ENCODE measurements around the gene CFAP57.

Gene CFAP57

DNA sequence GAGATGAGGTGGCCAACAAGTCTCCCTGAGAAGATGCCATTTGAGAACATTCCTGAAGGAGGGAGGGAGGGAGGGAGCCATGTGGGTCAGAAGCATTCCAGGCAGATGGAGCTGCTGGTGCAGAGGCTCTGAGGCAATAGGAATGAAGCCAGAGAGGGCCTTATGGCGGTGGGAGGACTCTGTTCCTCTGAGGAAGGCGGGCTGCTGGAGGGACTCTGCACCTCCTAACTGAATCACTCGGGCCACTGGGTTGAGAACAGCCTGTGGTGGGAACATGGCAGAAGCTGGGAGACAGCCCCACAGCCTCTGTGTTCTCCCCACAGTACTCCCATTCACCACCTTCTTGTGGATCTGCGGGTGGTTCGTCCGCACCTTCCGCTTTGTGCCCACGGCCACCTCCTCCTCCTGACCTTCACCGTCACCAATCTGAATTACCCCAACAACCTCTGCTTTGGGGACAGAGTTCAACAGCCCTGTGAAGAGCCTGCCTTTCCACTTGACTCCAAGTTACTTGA, 95.2 kb downstream of the CFAP57 start:
- Histone ChIP-seq H2AK5ac (ENCODE audit: low read length, severe bottlenecking) (no peak overlapping the region), H3K79me1 (replicated peaks; ENCODE audit: low read length, poor library complexity, severe bottlenecking) (no peaks in the 10 kb centered on the region), H3K27ac (ENCODE audit: low read length, poor library complexity, severe bottlenecking) (no peak overlapping the region), H3K14ac (ENCODE audit: low read length in 2 of 2) (no peak overlapping the region), H3K4me1 (ENCODE audit: control insufficient read depth, insufficient read depth, low read depth, low read length) (peaks cover 6% of the 10 kb centered on the region), H3K9ac (ENCODE audit: low read length) (no peak overlapping the region), H4K8ac (ENCODE audit: low read length) (no peak overlapping the region), H3K9me3 (ENCODE audit: control insufficient read depth, low read length) (peaks cover 5% of the 10 kb centered on the region), H3K36me3 (ENCODE audit: control insufficient read depth in 1 of 2, insufficient read depth in 2 of 2, low read depth in 1 of 2, low read length in 2 of 2) (no peaks in the 10 kb centered on the region), H3K4me2 (ENCODE audit: low read length, poor library complexity, severe bottlenecking) (no peak overlapping the region), H3K18ac (ENCODE audit: low read depth in 1 of 2, low read length in 2 of 2) (no peak overlapping the region), H3K27me3 (ENCODE audit: control insufficient read depth in 1 of 2, insufficient read depth in 1 of 2, low read length in 2 of 2) (peaks cover 15 to 29% of the 10 kb centered on the region in 2 experiments), H2AFZ (ENCODE audit: low read depth, low read length) (no peak overlapping the region), H3K23ac (ENCODE audit: low read length in 2 of 2) (no peak overlapping the region), H3K4me3 (ENCODE audit: insufficient read depth in 1 of 2, low read depth in 1 of 2, low read length in 2 of 2) (no peak overlapping the region), H2BK12ac (ENCODE audit: low read length in 2 of 2) (no peak overlapping the region), H3K4ac (ENCODE audit: low read depth in 1 of 2, low read length in 2 of 2) (no peak overlapping the region), H2BK5ac (ENCODE audit: low read depth, low read length, poor library complexity, severe bottlenecking) (no peak overlapping the region), H2BK15ac (ENCODE audit: low read depth, poor library complexity, severe bottlenecking) (no peak overlapping the region), H4K91ac (ENCODE audit: low read length) (no peak overlapping the region), H2BK120ac (ENCODE audit: low read depth, low read length) (no peak overlapping the region)
- DNase-seq, result peak; percentile 35
- WGBS, result 93% methylated on average over 9 of the region's 9 CpGs

GRCh38 chr1:43267818-43268425, 95.8 kb downstream of the CFAP57 start:
- Histone ChIP-seq H3K4ac (ENCODE audit: low read depth in 1 of 2, low read length in 2 of 2) (no peak overlapping the region), H3K9me3 (ENCODE audit: control insufficient read depth, low read length) (peaks cover 5% of the 10 kb centered on the region), H2BK15ac (ENCODE audit: low read depth, poor library complexity, severe bottlenecking) (no peak overlapping the region), H3K4me3 (ENCODE audit: insufficient read depth in 1 of 2, low read depth in 1 of 2, low read length in 2 of 2) (no peak overlapping the region), H3K4me1 (ENCODE audit: control insufficient read depth, insufficient read depth, low read depth, low read length) (peaks cover 6% of the 10 kb centered on the region), H3K9ac (ENCODE audit: low read length) (no peak overlapping the region), H4K8ac (ENCODE audit: low read length) (no peak overlapping the region), H4K91ac (ENCODE audit: low read length) (no peak overlapping the region), H2AK5ac (ENCODE audit: low read length, severe bottlenecking) (no peak overlapping the region), H3K23ac (ENCODE audit: low read length in 2 of 2) (no peak overlapping the region), H3K36me3 (ENCODE audit: control insufficient read depth in 1 of 2, insufficient read depth in 2 of 2, low read depth in 1 of 2, low read length in 2 of 2) (peaks cover 0 to 5% of the 10 kb centered on the region in 2 experiments), H2BK120ac (ENCODE audit: low read depth, low read length) (no peak overlapping the region), H2AFZ (ENCODE audit: low read depth, low read length) (no peak overlapping the region), H3K27ac (ENCODE audit: low read length, poor library complexity, severe bottlenecking) (no peak overlapping the region), H3K18ac (ENCODE audit: low read depth in 1 of 2, low read length in 2 of 2) (no peak overlapping the region), H3K4me2 (ENCODE audit: low read length, poor library complexity, severe bottlenecking) (no peak overlapping the region), H2BK5ac (ENCODE audit: low read depth, low read length, poor library complexity, severe bottlenecking) (no peak overlapping the region), H3K27me3 (ENCODE audit: control insufficient read depth in 1 of 2, insufficient read depth in 1 of 2, low read length in 2 of 2) (peaks cover 15 to 29% of the 10 kb centered on the region in 2 experiments), H3K14ac (ENCODE audit: low read length in 2 of 2) (no peak overlapping the region), H3K79me1 (replicated peaks; ENCODE audit: low read length, poor library complexity, severe bottlenecking) (no peaks in the 10 kb centered on the region), H2BK12ac (ENCODE audit: low read length in 2 of 2) (no peak overlapping the region)
- no peak for DNase-seq
- 90% methylated on average over 2 of the region's 3 CpGs for WGBS

DNA sequence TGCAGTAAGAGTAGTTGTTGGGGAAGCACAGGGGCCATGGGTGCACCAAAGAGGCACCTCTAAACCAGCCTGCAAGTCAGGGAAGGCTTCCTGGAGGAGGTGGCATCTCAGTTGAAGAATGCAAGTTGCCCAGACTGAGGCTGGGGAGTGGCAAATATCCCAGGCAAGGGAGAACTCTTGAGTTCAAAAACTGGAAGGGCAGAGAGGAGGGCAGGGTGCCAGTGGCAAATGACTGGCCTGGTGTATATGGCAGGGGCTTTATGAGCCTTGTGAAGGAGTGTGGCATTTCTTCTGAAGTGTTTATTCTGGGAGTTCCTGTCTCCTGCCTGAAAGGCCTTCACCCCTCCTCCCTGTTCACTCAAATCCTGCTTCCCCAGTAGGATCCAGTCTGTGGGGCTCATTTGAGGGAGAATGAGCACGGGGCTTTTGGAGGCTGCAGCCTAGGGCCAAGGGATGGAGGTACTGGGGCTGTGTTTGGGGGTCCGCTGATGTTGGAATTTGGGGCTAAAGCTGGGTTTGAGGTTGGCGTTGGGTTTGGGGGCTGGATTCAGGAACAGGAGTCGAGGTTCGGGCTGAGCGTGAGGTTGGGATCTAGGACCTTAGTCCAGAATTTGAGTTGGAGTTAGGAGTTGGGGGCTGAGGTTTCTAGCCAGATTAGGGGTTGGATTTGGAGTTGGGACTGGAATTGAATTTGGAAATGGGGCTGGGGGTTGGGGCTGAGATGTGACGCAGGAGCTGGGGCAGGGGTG, 97.7 kb downstream of the CFAP57 start, which contains the start of gene TMEM125:
TSS of gene TMEM125 (plus strand) at position 357 of the 749 bp plus-strand sequence. CDS start 2,740 bp downstream, outside the sequence.
- Histone ChIP-seq H3K4me2 (ENCODE audit: low read length, poor library complexity, severe bottlenecking) (peak within 1 kb of the TSS; percentile 16), H3K4me3 (ENCODE audit: insufficient read depth in 1 of 2, low read depth in 1 of 2, low read length in 2 of 2) (peak within 1 kb of the TSS in 1 of 2 experiments; percentile 24), H2BK120ac (ENCODE audit: low read depth, low read length) (no peak within 1 kb of the TSS), H2BK15ac (ENCODE audit: low read depth, poor library complexity, severe bottlenecking) (no peak within 1 kb of the TSS), H2BK12ac (ENCODE audit: low read length in 2 of 2) (no peak within 1 kb of the TSS), H3K27me3 (ENCODE audit: control insufficient read depth in 1 of 2, insufficient read depth in 1 of 2, low read length in 2 of 2) (peaks cover 15 to 29% of the 10 kb centered on the region in 2 experiments), H2AFZ (ENCODE audit: low read depth, low read length) (no peak within 1 kb of the TSS), H4K91ac (ENCODE audit: low read length) (peak within 1 kb of the TSS; percentile 18), H3K9me3 (ENCODE audit: control insufficient read depth, low read length) (peaks cover 5% of the 10 kb centered on the region), H3K4me1 (ENCODE audit: control insufficient read depth, insufficient read depth, low read depth, low read length) (peaks cover 8% of the 10 kb centered on the region), H3K79me1 (replicated peaks; ENCODE audit: low read length, poor library complexity, severe bottlenecking) (no peaks in the 10 kb centered on the region), H3K18ac (ENCODE audit: low read depth in 1 of 2, low read length in 2 of 2) (no peak within 1 kb of the TSS), H2AK5ac (ENCODE audit: low read length, severe bottlenecking) (no peak within 1 kb of the TSS), H3K27ac (ENCODE audit: low read length, poor library complexity, severe bottlenecking) (no peak within 1 kb of the TSS), H3K9ac (ENCODE audit: low read length) (no peak within 1 kb of the TSS), H2BK5ac (ENCODE audit: low read depth, low read length, poor library complexity, severe bottlenecking) (no peak within 1 kb of the TSS), H3K14ac (ENCODE audit: low read length in 2 of 2) (no peak within 1 kb of the TSS), H4K8ac (ENCODE audit: low read length) (peak within 1 kb of the TSS; percentile 42), H3K23ac (ENCODE audit: low read length in 2 of 2) (no peak within 1 kb of the TSS), H3K4ac (ENCODE audit: low read depth in 1 of 2, low read length in 2 of 2) (peak within 1 kb of the TSS in 1 of 2 experiments; percentile 29), H3K36me3 (ENCODE audit: control insufficient read depth in 1 of 2, insufficient read depth in 2 of 2, low read depth in 1 of 2, low read length in 2 of 2) (peaks cover 0 to 7% of the 10 kb centered on the region in 2 experiments)
- 84% methylated on average over 7 of the region's 7 CpGs for WGBS
- DNase-seq, result no peak
